Esophagus muscularis mucosa (tissue), 4 donors: Measurements from ENCODE around the gene SGTA.

Experiments used
- EP300 ChIP-seq: sonication (generic); formaldehyde crosslinking; IDR thresholded peaks from one replicate; pipeline ENCODE4 v1.6.1; 2017; ENCODE audit warnings: antibody characterized with exemption
- POLR2A ChIP-seq: fragments of 450-650 bp; IDR thresholded peaks from one replicate; pipeline ENCODE4 v1.6.1; 2017; ENCODE audit warnings: antibody characterized with exemption, moderate library complexity, mild to moderate bottlenecking, low read depth
- TF ChIP-seq, protein P1 (sequence below), 3 experiments: fragments of 200-600 bp in 2 of 3; fragments of 450-650 bp in 1 of 3; sonication (generic) in 2 of 3; IDR thresholded peaks; one replicate each; pipeline ENCODE4 v1.5.1; 2017 to 2019; ENCODE audit warnings: antibody characterized with exemption in 3 of 3, mild to moderate bottlenecking in 2 of 3, moderate library complexity in 1 of 3

DNA sequence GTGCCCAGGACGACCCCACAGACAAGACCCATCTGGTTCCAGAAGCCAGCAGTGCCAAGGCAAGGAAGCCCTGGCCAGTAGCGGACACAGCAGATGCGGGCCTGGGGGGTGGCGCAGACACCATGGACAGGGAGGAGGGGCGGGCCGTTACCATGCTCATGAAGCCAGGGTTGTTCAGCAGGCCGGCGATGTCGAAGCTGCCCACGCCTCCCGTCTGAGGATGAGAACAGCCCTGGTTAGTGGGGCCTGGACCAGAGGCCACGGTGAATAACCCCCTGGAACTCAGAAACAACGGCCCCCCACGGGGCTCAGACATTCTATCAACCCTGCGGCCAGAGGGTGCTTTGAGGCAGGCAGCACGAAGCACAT is 21.8 kb downstream of the SGTA start:
- TF ChIP-seq, protein P1, sequence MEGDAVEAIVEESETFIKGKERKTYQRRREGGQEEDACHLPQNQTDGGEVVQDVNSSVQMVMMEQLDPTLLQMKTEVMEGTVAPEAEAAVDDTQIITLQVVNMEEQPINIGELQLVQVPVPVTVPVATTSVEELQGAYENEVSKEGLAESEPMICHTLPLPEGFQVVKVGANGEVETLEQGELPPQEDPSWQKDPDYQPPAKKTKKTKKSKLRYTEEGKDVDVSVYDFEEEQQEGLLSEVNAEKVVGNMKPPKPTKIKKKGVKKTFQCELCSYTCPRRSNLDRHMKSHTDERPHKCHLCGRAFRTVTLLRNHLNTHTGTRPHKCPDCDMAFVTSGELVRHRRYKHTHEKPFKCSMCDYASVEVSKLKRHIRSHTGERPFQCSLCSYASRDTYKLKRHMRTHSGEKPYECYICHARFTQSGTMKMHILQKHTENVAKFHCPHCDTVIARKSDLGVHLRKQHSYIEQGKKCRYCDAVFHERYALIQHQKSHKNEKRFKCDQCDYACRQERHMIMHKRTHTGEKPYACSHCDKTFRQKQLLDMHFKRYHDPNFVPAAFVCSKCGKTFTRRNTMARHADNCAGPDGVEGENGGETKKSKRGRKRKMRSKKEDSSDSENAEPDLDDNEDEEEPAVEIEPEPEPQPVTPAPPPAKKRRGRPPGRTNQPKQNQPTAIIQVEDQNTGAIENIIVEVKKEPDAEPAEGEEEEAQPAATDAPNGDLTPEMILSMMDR (IDR thresholded peaks at IDR 0.05): no peak
- no peak for TF ChIP-seq POLR2A
- no peak for TF ChIP-seq EP300
